ENCODE results near the gene PELI1. TPM values are rescaled to one million over a fixed set of nuclear protein-coding genes. Genes with fewer than 3 reads are reported as not detected.

Gene PELI1
- total and polyA plus RNA-seq, 2 experiments from 2014 or later = 2.8 to 7.8 TPM

DNA sequence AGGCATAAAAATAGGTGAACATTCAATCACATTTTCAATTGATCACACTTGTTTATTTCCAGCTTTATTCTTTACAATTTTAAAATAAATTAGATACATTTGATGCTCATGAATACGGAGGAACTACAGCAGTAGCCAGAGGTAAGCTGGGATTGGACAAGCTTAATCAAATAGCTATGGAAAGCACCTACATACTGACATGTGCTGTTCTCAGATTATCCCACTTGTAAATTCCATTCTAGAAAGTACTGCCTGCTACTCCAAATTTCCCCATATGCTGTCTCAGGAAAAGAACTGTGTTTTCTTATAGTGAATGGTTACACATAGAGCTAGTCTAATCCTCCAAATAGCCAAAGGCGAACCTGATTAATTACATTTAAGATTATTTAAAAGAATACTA is 24.2 kb downstream of the PELI1 start:
- Histone ChIP-seq H3K4me1 (ENCODE audit: insufficient read depth) (peaks cover 19% of the 10 kb centered on the region), H3K9me2 (ENCODE audit: insufficient read depth) (no peaks in the 10 kb centered on the region), H3K79me2 (ENCODE audit: insufficient read depth) (peaks cover 33% of the 10 kb centered on the region), H3K9me3 (ENCODE audit: low read depth) (no peaks in the 10 kb centered on the region), H3F3A (ENCODE audit: insufficient read depth) (peaks cover 6% of the 10 kb centered on the region; the same call in 1 of the 2 replicates), H3K27me3 (replicated peaks; ENCODE audit: insufficient read depth) (no peaks in the 10 kb centered on the region), H3K27ac (no peak overlapping the region), H3K36me3 (ENCODE audit: low read depth) (no peaks in the 10 kb centered on the region), H4K20me1 (ENCODE audit: insufficient read depth) (no peaks in the 10 kb centered on the region), H3K4me3 (no peak overlapping the region), H3K4me2 (ENCODE audit: unreplicated experiment) (no peak overlapping the region), H2AFZ (no peak overlapping the region), H3K9ac (no peak overlapping the region)
- DNase-seq = no peak
- 97 to 99% methylated on average over 2 of the region's 2 CpGs for WGBS, 2 experiments (ENCODE audit: low coverage in 1 of 2, low lambda C conversion rate in 2 of 2, missing lambda C conversion rate in 2 of 2)
- in situ Hi-C loops (cut with MboI) = no loop called here
- no peak for TF ChIP-seq EZH2 (IDR thresholded peaks at IDR 0.05; ENCODE audit: insufficient read depth, poor library complexity, severe bottlenecking)

DNA sequence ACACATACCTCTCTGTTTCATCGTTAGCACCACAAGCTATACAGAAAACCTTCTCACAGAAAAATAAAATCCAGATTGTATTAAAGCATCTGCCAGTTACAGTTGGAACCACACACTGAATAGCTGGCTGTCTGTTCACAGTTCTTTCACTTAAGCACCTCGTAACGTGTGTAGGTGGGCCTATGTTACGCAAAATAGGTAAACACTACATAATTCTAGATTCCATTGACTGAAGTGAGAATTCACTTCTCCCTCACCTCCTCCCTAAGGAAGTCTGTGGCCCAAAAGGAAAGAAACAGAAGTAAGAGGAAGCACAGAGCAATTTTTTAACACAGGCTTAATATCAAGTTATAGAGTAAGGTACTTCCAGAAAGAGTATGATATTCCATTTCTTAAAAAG is 24.9 kb downstream of the PELI1 start:
- no peaks in the 10 kb centered on the region for H4K20me1 ChIP-seq (ENCODE audit: insufficient read depth)

DNA sequence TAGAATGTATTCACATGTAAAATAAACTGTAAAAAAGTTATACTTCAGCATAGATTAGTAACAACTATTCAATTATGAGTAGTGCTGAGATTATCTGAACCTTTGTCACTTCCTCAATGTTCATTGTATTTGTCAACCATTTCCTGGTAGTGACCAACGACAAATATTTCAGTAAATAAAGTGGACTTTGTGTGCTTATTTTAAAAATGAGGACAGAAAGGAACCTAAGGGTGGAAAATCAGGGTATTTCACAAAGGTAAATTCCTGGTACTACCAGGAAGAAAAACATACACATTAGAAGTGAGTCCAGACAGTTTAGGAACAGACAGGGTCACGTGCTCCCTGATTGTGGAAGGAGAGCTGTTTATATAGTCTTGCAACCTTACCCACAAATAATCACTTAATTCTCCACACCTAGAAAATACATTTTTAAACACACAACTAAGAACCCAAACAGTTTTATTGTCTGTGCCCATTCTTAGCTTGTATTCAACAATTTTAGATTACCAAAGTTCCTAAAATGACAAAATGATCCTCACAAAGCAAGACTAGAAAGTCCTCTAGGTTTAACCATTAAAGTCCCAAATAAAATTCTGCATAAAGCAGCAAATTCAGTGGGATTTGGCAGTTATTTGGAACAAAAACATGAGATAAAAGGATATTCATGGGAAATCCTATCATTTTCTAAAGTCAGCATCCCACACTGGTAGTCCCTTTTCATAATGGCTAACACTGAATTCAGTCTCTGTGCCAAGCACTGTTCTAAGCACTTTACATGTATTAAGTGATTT is 28.2 kb downstream of the PELI1 start:
- Histone ChIP-seq H3K9ac (no peak overlapping the region), H3K27ac (no peak overlapping the region), H3K4me2 (ENCODE audit: unreplicated experiment) (peak overlapping the region; percentile 10), H3K4me3 (no peak overlapping the region), H3K9me3 (ENCODE audit: low read depth) (no peaks in the 10 kb centered on the region), H3K9me2 (ENCODE audit: insufficient read depth) (no peaks in the 10 kb centered on the region), H4K20me1 (ENCODE audit: insufficient read depth) (no peaks in the 10 kb centered on the region), H3K36me3 (ENCODE audit: low read depth) (no peaks in the 10 kb centered on the region), H3K79me2 (ENCODE audit: insufficient read depth) (peaks cover 20% of the 10 kb centered on the region), H3K4me1 (ENCODE audit: insufficient read depth) (peaks cover 26% of the 10 kb centered on the region), H2AFZ (peak overlapping the region; percentile 19; the same call in 1 of the 2 replicates), H3K27me3 (replicated peaks; ENCODE audit: insufficient read depth) (no peaks in the 10 kb centered on the region), H3F3A (ENCODE audit: insufficient read depth) (peaks cover 11% of the 10 kb centered on the region)
- no peak for DNase-seq
- in situ Hi-C loops (cut with MboI) = no loop called here
- 56 to 60% methylated on average over 2 of the region's 2 CpGs for WGBS, 2 experiments (ENCODE audit: low coverage in 1 of 2, low lambda C conversion rate in 2 of 2, missing lambda C conversion rate in 2 of 2)
- TF ChIP-seq EZH2 (IDR thresholded peaks at IDR 0.05; ENCODE audit: insufficient read depth, poor library complexity, severe bottlenecking) (no peak), EZH2phosphoT487 (IDR thresholded peaks at IDR 0.05; ENCODE audit: insufficient read depth, low read depth) (no peak)

More for the DNA sequence above, 24.9 kb downstream of the PELI1 start:
- in situ Hi-C loops (cut with MboI) = no loop called here
- 88 to 94% methylated on average over 4 of the region's 4 CpGs for WGBS, 2 experiments (ENCODE audit: low coverage in 1 of 2, low lambda C conversion rate in 2 of 2, missing lambda C conversion rate in 2 of 2)
- Histone ChIP-seq H3K9me3 (ENCODE audit: low read depth) (no peaks in the 10 kb centered on the region), H2AFZ (no peak overlapping the region), H3K9me2 (ENCODE audit: insufficient read depth) (no peaks in the 10 kb centered on the region), H3K27ac (no peak overlapping the region), H3K27me3 (replicated peaks; ENCODE audit: insufficient read depth) (no peaks in the 10 kb centered on the region), H3K4me2 (ENCODE audit: unreplicated experiment) (no peak overlapping the region), H3F3A (ENCODE audit: insufficient read depth) (peaks cover 6% of the 10 kb centered on the region), H3K4me3 (no peak overlapping the region), H3K36me3 (ENCODE audit: low read depth) (no peaks in the 10 kb centered on the region), H3K9ac (no peak overlapping the region), H3K79me2 (ENCODE audit: insufficient read depth) (peaks cover 33% of the 10 kb centered on the region), H3K4me1 (ENCODE audit: insufficient read depth) (peaks cover 20% of the 10 kb centered on the region)
- DNase-seq = no peak
- no peak for TF ChIP-seq EZH2 (IDR thresholded peaks at IDR 0.05; ENCODE audit: insufficient read depth, poor library complexity, severe bottlenecking)
- TF ChIP-seq EZH2phosphoT487 (IDR thresholded peaks at IDR 0.05; ENCODE audit: insufficient read depth, low read depth) = no peak

DNA sequence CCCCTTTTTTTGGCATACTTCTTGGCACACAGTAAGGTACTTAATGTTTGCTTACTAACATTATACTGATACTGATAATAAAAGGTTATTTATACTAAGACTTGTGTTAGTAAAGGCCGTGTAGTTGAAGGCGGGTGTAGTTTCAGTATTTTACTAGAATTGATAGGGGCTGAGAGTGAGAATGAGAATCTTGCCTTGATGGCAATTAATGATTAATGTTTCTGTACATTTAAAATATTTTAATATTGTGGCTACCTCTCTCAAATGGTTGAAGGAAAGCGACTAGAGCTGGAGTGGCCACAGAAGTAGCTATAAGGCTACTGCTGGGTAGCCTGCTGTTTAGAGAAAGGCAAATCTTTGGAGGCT is 29.3 kb downstream of the PELI1 start:
- Histone ChIP-seq H3F3A (ENCODE audit: insufficient read depth) (peaks cover 11% of the 10 kb centered on the region), H4K20me1 (ENCODE audit: insufficient read depth) (no peaks in the 10 kb centered on the region), H2AFZ (no peak overlapping the region), H3K9me3 (ENCODE audit: low read depth) (no peaks in the 10 kb centered on the region), H3K4me3 (no peak overlapping the region), H3K9me2 (ENCODE audit: insufficient read depth) (no peaks in the 10 kb centered on the region), H3K9ac (no peak overlapping the region), H3K36me3 (ENCODE audit: low read depth) (no peaks in the 10 kb centered on the region), H3K27me3 (replicated peaks; ENCODE audit: insufficient read depth) (no peaks in the 10 kb centered on the region), H3K27ac (no peak overlapping the region), H3K4me1 (ENCODE audit: insufficient read depth) (peaks cover 26% of the 10 kb centered on the region), H3K4me2 (ENCODE audit: unreplicated experiment) (no peak overlapping the region), H3K79me2 (ENCODE audit: insufficient read depth) (peaks cover 26% of the 10 kb centered on the region)
- WGBS, 2 experiments (ENCODE audit: low coverage in 1 of 2, low lambda C conversion rate in 2 of 2, missing lambda C conversion rate in 2 of 2) = 99% methylated on average over 3 of the region's 3 CpGs
- TF ChIP-seq EZH2 (IDR thresholded peaks at IDR 0.05; ENCODE audit: insufficient read depth, poor library complexity, severe bottlenecking) (no peak), EZH2phosphoT487 (IDR thresholded peaks at IDR 0.05; ENCODE audit: insufficient read depth, low read depth) (no peak)
- no peak for DNase-seq
- in situ Hi-C loops (cut with MboI) = no loop called here

Measured in GM23248 (cell line).